ENCODE data around the gene CEACAM1. TPM values are rescaled to one million over a fixed set of nuclear protein-coding genes. Genes with fewer than 3 reads are reported as not detected.

The CEACAM1 gene
- total RNA-seq, 1 experiment from 2014 or later = 0.56 TPM

GRCh38 chr19:42477117-42477516 is 51.2 kb downstream of the CEACAM1 start:
- Mint-ChIP-seq H3K27me3 (ENCODE audit: insufficient read depth, unreplicated experiment) (peaks cover 13% of the 10 kb centered on the region), H3K4me3 (ENCODE audit: unreplicated experiment) (no peak overlapping the region), H3K36me3 (ENCODE audit: insufficient read depth, unreplicated experiment) (no peaks in the 10 kb centered on the region), H3K9me3 (ENCODE audit: unreplicated experiment) (no peaks in the 10 kb centered on the region), H3K4me1 (ENCODE audit: insufficient read depth, unreplicated experiment) (no peaks in the 10 kb centered on the region), H3K27ac (ENCODE audit: low read depth, unreplicated experiment) (no peak overlapping the region)
- no peak for DNase-seq (ENCODE audit: unreplicated experiment)
- intact Hi-C loops (cut with micrococcal nuclease) = no loop called here
- TF ChIP-seq, protein P1, sequence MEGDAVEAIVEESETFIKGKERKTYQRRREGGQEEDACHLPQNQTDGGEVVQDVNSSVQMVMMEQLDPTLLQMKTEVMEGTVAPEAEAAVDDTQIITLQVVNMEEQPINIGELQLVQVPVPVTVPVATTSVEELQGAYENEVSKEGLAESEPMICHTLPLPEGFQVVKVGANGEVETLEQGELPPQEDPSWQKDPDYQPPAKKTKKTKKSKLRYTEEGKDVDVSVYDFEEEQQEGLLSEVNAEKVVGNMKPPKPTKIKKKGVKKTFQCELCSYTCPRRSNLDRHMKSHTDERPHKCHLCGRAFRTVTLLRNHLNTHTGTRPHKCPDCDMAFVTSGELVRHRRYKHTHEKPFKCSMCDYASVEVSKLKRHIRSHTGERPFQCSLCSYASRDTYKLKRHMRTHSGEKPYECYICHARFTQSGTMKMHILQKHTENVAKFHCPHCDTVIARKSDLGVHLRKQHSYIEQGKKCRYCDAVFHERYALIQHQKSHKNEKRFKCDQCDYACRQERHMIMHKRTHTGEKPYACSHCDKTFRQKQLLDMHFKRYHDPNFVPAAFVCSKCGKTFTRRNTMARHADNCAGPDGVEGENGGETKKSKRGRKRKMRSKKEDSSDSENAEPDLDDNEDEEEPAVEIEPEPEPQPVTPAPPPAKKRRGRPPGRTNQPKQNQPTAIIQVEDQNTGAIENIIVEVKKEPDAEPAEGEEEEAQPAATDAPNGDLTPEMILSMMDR (IDR thresholded peaks at IDR 0.05; ENCODE audit: unreplicated experiment) = no peak
- BruUV-seq (replicated peaks) = no TSS peak
- ChIA-PET CTCF (interaction anchor here (0.6 kb wide), 1 partner anchor 52 kb away, joined by 3 read pairs; no protein-coding TSS in a partner anchor), POLR2A (no interaction called here)

GRCh38 chr19:42475366-42475765 is 52.9 kb downstream of the CEACAM1 start:
- ChIA-PET CTCF (interaction anchor here (0.5 to 7.3 kb wide), 4 partner anchors 25 to 122 kb away, joined by 3 to 35 read pairs (median 4); no protein-coding TSS in a partner anchor), POLR2A (no interaction called here)
- TF ChIP-seq, protein P1 (IDR thresholded peaks at IDR 0.05; ENCODE audit: unreplicated experiment) = no peak
- Mint-ChIP-seq H3K4me3 (ENCODE audit: unreplicated experiment) (no peak overlapping the region), H3K9me3 (ENCODE audit: unreplicated experiment) (no peaks in the 10 kb centered on the region), H3K36me3 (ENCODE audit: insufficient read depth, unreplicated experiment) (no peaks in the 10 kb centered on the region), H3K4me1 (ENCODE audit: insufficient read depth, unreplicated experiment) (no peaks in the 10 kb centered on the region), H3K27ac (ENCODE audit: low read depth, unreplicated experiment) (no peak overlapping the region), H3K27me3 (ENCODE audit: insufficient read depth, unreplicated experiment) (peaks cover 13% of the 10 kb centered on the region)
- no TSS peak for BruUV-seq (replicated peaks)
- no peak for DNase-seq (ENCODE audit: unreplicated experiment)
- intact Hi-C loops (cut with micrococcal nuclease) = no loop called here

- Mint-ChIP-seq H3K36me3 (ENCODE audit: insufficient read depth, unreplicated experiment) (no peaks in the 10 kb centered on the region), H3K4me3 (ENCODE audit: unreplicated experiment) (no peak overlapping the region), H3K9me3 (ENCODE audit: unreplicated experiment) (no peaks in the 10 kb centered on the region), H3K27ac (ENCODE audit: low read depth, unreplicated experiment) (no peak overlapping the region), H3K27me3 (ENCODE audit: insufficient read depth, unreplicated experiment) (peaks cover 13% of the 10 kb centered on the region), H3K4me1 (ENCODE audit: insufficient read depth, unreplicated experiment) (no peaks in the 10 kb centered on the region)
- ChIA-PET POLR2A (no interaction called here), CTCF (interaction anchor here (0.7 to 7.3 kb wide), 4 partner anchors 25 to 122 kb away, joined by 3 to 35 read pairs (median 4); no protein-coding TSS in a partner anchor)
- intact Hi-C loops (cut with micrococcal nuclease) = no loop called here
- TF ChIP-seq, protein P1 (IDR thresholded peaks at IDR 0.05; ENCODE audit: unreplicated experiment) = no peak
- DNase-seq (ENCODE audit: unreplicated experiment) = no peak
- no TSS peak for BruUV-seq (replicated peaks)
Observed at GRCh38 chr19:42474743-42475142, 53.5 kb downstream of the CEACAM1 start.

- TF ChIP-seq, protein P1 (IDR thresholded peaks at IDR 0.05; ENCODE audit: unreplicated experiment) = no peak
- Mint-ChIP-seq H3K4me1 (ENCODE audit: insufficient read depth, unreplicated experiment) (no peaks in the 10 kb centered on the region), H3K4me3 (ENCODE audit: unreplicated experiment) (no peak overlapping the region), H3K27ac (ENCODE audit: low read depth, unreplicated experiment) (no peak overlapping the region), H3K9me3 (ENCODE audit: unreplicated experiment) (no peaks in the 10 kb centered on the region), H3K27me3 (ENCODE audit: insufficient read depth, unreplicated experiment) (peaks cover 13% of the 10 kb centered on the region), H3K36me3 (ENCODE audit: insufficient read depth, unreplicated experiment) (no peaks in the 10 kb centered on the region)
- BruUV-seq (replicated peaks) = no TSS peak
- intact Hi-C loops (cut with micrococcal nuclease) = no loop called here
- CTCF ChIA-PET = interaction anchor here (0.6 to 7.3 kb wide), 4 partner anchors 18 to 89 kb away, joined by 3 to 35 read pairs (median 3); no protein-coding TSS in a partner anchor
- POLR2A ChIA-PET = no interaction called here
- no peak for DNase-seq (ENCODE audit: unreplicated experiment)
Observed at GRCh38 chr19:42473686-42474085, 54.6 kb downstream of the CEACAM1 start.

All from MCF 10A (cell line).